ENCODE data around the gene ERG28. TPM values are rescaled to one million over a fixed set of nuclear protein-coding genes. Genes with fewer than 3 reads are reported as not detected.
A peak's percentile ranks its signal among the peaks of the same experiment; 100 is the strongest.

ERG28 gene
- total and polyA plus RNA-seq, 4 donors = 17.1 to 43.5 (median 29.2) TPM

DNA sequence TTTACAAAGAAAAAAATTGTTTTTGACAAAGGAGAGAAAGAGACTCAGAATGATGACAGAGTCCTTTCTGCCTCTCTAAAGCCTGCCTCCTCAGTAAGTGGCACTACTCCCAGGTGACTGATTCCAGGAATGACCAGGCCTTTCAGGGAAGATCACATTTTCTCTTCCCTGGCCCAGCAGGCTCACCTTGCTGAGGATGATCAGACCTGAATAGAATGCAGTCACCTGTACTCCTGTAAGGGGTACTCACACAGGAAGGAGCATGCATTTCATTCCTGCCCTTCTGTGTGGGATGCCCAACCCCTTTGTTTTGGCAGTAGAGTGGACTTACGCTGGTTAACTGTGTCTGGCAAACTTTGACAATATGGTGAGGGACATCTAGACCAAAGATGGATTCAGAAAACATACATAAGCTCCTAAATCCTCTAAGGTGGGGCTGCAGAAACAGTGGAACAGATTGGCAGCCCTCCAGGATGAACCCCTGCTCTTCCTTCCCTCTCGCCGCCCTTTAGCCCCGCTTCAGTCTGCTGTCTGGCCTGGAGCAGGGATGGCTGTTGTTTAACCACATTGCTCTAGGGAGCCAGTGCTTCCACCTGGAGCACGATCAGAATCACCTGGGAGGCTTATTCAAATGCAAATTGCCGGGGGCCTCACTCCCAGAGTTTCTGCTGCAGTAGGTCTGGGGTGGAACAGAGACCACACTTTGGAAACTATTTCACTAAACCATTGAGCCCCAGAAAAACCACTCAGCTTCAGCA, 29.8 kb downstream of the ERG28 start:
- H3K9ac ChIP-seq (ENCODE audit: low read depth in 1 of 2, low read length in 2 of 2) = no peak overlapping the region
- no peak overlapping the region for H3K4me3 ChIP-seq (ENCODE audit: low read depth in 1 of 3, low read length in 3 of 3)
- no peak for TF ChIP-seq EGR1 (IDR thresholded peaks at IDR 0.05; ENCODE audit: low read depth in 2 of 2)
- TF ChIP-seq, protein P1, sequence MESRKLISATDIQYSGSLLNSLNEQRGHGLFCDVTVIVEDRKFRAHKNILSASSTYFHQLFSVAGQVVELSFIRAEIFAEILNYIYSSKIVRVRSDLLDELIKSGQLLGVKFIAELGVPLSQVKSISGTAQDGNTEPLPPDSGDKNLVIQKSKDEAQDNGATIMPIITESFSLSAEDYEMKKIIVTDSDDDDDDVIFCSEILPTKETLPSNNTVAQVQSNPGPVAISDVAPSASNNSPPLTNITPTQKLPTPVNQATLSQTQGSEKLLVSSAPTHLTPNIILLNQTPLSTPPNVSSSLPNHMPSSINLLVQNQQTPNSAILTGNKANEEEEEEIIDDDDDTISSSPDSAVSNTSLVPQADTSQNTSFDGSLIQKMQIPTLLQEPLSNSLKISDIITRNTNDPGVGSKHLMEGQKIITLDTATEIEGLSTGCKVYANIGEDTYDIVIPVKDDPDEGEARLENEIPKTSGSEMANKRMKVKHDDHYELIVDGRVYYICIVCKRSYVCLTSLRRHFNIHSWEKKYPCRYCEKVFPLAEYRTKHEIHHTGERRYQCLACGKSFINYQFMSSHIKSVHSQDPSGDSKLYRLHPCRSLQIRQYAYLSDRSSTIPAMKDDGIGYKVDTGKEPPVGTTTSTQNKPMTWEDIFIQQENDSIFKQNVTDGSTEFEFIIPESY (IDR thresholded peaks at IDR 0.05) = no peak
- no peak for TF ChIP-seq SP1 (IDR thresholded peaks at IDR 0.05)
- TF ChIP-seq JUND (IDR thresholded peaks at IDR 0.05) = no peak
- TF ChIP-seq, protein P2, sequence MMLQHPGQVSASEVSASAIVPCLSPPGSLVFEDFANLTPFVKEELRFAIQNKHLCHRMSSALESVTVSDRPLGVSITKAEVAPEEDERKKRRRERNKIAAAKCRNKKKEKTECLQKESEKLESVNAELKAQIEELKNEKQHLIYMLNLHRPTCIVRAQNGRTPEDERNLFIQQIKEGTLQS (IDR thresholded peaks at IDR 0.05) = no peak
- no peak for TF ChIP-seq GABPA (IDR thresholded peaks at IDR 0.05 in 1 of 2, conservative IDR thresholded peaks at IDR 0.05 in 1 of 2)
- TF ChIP-seq HNF4A (conservative IDR thresholded peaks at IDR 0.05) = no peak
- no peak for TF ChIP-seq RXRA (IDR thresholded peaks at IDR 0.05)
- TF ChIP-seq, protein P3, sequence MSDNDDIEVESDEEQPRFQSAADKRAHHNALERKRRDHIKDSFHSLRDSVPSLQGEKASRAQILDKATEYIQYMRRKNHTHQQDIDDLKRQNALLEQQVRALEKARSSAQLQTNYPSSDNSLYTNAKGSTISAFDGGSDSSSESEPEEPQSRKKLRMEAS (IDR thresholded peaks at IDR 0.05) = no peak
- DNase-seq (ENCODE audit: low spot score) = no peak
- H3K9me3 ChIP-seq (ENCODE audit: control insufficient read depth in 4 of 4, low read length in 3 of 4) = no peaks in the 10 kb centered on the region
- no peaks in the 10 kb centered on the region for H3K27me3 ChIP-seq (ENCODE audit: control insufficient read depth in 4 of 4, insufficient read depth in 4 of 4, low read length in 3 of 4)
- no peak overlapping the region for H3K27ac ChIP-seq (ENCODE audit: low read depth in 1 of 2, low read length in 2 of 2)
- WGBS = 93% methylated on average over 6 of the region's 6 CpGs
- peaks cover 0 to 6% (median 0%) of the 10 kb centered on the region in 4 donors for H3K36me3 ChIP-seq (ENCODE audit: control insufficient read depth in 4 of 4, insufficient read depth in 3 of 4, low read depth in 1 of 4, low read length in 3 of 4)
- H3K4me1 ChIP-seq (ENCODE audit: control insufficient read depth in 4 of 4, insufficient read depth in 4 of 4, low read length in 3 of 4) = peaks cover 2 to 15% (median 12%) of the 10 kb centered on the region in 4 donors

DNA sequence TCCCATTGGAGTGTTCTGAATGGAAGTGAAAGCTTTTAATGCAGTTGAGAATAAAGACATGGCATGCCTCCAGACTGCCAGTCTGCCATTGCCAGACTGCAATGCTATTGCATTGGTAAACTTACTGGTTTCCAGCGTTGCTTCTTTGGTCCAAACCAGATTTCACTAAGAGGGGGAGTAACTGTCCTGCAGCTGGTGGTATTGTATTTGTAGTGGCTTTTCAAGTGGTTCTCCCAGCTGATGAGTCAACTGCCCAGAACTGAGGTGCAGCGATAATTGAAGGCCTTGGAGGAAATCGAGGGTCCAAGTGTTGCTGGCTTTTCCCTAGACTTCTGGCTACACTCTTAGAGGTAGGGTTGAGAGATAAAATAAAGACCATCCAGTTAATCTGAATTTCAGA, 31.9 kb downstream of the ERG28 start:
- Histone ChIP-seq H3K27me3 (ENCODE audit: control insufficient read depth in 4 of 4, insufficient read depth in 4 of 4, low read length in 3 of 4) (no peaks in the 10 kb centered on the region), H3K9me3 (ENCODE audit: control insufficient read depth in 4 of 4, low read length in 3 of 4) (no peaks in the 10 kb centered on the region), H3K4me1 (ENCODE audit: control insufficient read depth in 4 of 4, insufficient read depth in 4 of 4, low read length in 3 of 4) (peaks cover 7 to 15% (median 12%) of the 10 kb centered on the region in 4 donors), H3K9ac (ENCODE audit: low read depth in 1 of 2, low read length in 2 of 2) (no peak overlapping the region), H3K36me3 (ENCODE audit: control insufficient read depth in 4 of 4, insufficient read depth in 3 of 4, low read depth in 1 of 4, low read length in 3 of 4) (no peaks in the 10 kb centered on the region), H3K27ac (ENCODE audit: low read depth in 1 of 2, low read length in 2 of 2) (no peak overlapping the region), H3K4me3 (ENCODE audit: low read depth in 1 of 3, low read length in 3 of 3) (no peak overlapping the region)
- TF ChIP-seq NR2F2 (IDR thresholded peaks at IDR 0.05) = no peak
- TF ChIP-seq, protein P1 (IDR thresholded peaks at IDR 0.05) = no peak
- TF ChIP-seq HNF4G (IDR thresholded peaks at IDR 0.05) = no peak
- no peak for TF ChIP-seq EGR1 (IDR thresholded peaks at IDR 0.05; ENCODE audit: low read depth in 2 of 2)
- no peak for TF ChIP-seq RXRA (IDR thresholded peaks at IDR 0.05)
- no peak for TF ChIP-seq SP1 (IDR thresholded peaks at IDR 0.05)
- DNase-seq (ENCODE audit: low spot score) = no peak
- 96% methylated on average over 3 of the region's 3 CpGs for WGBS

DNA sequence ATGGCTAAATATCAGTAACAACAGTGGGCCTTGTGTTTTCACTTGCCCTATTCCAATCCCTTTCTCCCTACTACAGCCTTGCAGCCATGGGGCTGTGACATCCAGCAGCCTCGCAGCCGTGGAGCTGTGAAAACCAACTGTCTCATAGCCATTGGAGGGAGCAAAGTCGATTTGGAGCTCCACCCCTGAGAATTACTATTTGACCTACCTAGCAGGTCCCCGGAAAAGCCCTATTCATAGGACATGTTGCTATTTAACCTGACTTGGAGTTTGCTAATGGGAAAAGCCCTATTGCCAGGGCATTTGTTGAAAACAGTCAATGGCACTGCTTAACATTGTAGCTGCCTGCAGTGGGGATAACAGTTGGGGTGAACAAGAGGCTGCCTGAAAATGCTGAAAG, 33.3 kb downstream of the ERG28 start:
- H3K36me3 ChIP-seq (ENCODE audit: control insufficient read depth in 4 of 4, insufficient read depth in 3 of 4, low read depth in 1 of 4, low read length in 3 of 4) = no peaks in the 10 kb centered on the region
- H3K27me3 ChIP-seq (ENCODE audit: control insufficient read depth in 4 of 4, insufficient read depth in 4 of 4, low read length in 3 of 4) = no peaks in the 10 kb centered on the region
- H3K4me3 ChIP-seq (ENCODE audit: low read depth in 1 of 3, low read length in 3 of 3) = no peak overlapping the region
- no peak for DNase-seq (ENCODE audit: low spot score)
- 33% methylated on average over 4 of the region's 4 CpGs for WGBS
- H3K27ac ChIP-seq (ENCODE audit: low read depth in 1 of 2, low read length in 2 of 2) = peak overlapping the region; percentile 58 to 78
- H3K9ac ChIP-seq (ENCODE audit: low read depth in 1 of 2, low read length in 2 of 2) = no peak overlapping the region
- no peaks in the 10 kb centered on the region for H3K9me3 ChIP-seq (ENCODE audit: control insufficient read depth in 4 of 4, low read length in 3 of 4)
- H3K4me1 ChIP-seq (ENCODE audit: control insufficient read depth in 4 of 4, insufficient read depth in 4 of 4, low read length in 3 of 4) = peaks cover 8 to 24% (median 18%) of the 10 kb centered on the region in 4 donors
- TF ChIP-seq, protein P3 (IDR thresholded peaks at IDR 0.05) = peak; percentile 38
- peak; percentile 28 to 63 for TF ChIP-seq RAD21 (IDR thresholded peaks at IDR 0.05)
- TF ChIP-seq EGR1 (IDR thresholded peaks at IDR 0.05; ENCODE audit: low read depth in 2 of 2) = peak in 1 of 2 donors; percentile 12
- TF ChIP-seq FOXA1 (IDR thresholded peaks at IDR 0.05) = no peak
- TF ChIP-seq, protein P1 (IDR thresholded peaks at IDR 0.05) = peak; percentile 51
- TF ChIP-seq NR2F2 (IDR thresholded peaks at IDR 0.05) = no peak
- TF ChIP-seq JUND (IDR thresholded peaks at IDR 0.05) = peak in 1 of 2 donors; percentile 30
- TF ChIP-seq, protein P2 (IDR thresholded peaks at IDR 0.05) = no peak
- TF ChIP-seq HNF4G (IDR thresholded peaks at IDR 0.05) = peak; percentile 76
- TF ChIP-seq, protein P4, sequence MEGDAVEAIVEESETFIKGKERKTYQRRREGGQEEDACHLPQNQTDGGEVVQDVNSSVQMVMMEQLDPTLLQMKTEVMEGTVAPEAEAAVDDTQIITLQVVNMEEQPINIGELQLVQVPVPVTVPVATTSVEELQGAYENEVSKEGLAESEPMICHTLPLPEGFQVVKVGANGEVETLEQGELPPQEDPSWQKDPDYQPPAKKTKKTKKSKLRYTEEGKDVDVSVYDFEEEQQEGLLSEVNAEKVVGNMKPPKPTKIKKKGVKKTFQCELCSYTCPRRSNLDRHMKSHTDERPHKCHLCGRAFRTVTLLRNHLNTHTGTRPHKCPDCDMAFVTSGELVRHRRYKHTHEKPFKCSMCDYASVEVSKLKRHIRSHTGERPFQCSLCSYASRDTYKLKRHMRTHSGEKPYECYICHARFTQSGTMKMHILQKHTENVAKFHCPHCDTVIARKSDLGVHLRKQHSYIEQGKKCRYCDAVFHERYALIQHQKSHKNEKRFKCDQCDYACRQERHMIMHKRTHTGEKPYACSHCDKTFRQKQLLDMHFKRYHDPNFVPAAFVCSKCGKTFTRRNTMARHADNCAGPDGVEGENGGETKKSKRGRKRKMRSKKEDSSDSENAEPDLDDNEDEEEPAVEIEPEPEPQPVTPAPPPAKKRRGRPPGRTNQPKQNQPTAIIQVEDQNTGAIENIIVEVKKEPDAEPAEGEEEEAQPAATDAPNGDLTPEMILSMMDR (IDR thresholded peaks at IDR 0.05; ENCODE audit: low read depth, low read length, missing input control) = no peak
- TF ChIP-seq YY1 (IDR thresholded peaks at IDR 0.05) = peak; percentile 80

All from liver (tissue), 9 donors.